Epidermal melanocyte (primary cell): ENCODE results near the gene HOXD9.

Source experiments
- DNase-seq: peaks from one replicate; pipeline ENCODE4 v3.0.0; 2011; ENCODE audit warnings: low spot score; ENCODE audit not compliant: insufficient read length

The HOXD9 gene

GRCh38 chr2:176165370-176166050 is 43.0 kb downstream of the HOXD9 start:
- DNase-seq = no peak

DNA sequence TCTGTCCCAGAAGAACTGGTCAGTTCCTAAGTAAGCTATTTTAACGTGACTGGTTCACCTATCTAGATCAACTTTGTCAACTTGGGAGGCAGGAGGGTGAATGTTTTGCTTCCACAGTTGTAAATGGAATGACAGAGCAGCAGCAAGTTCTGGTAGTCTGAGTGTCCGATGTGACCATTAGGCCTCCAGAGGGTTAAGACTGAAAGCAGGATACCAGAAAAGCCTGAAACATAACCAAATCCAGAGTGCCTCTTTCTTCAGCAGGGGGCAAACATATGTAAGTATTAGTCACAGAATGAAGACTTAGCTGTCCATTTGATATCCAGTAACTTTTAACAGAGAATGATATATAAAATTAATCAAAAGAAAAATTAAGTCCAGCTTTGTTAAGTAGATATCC is 43.8 kb downstream of the HOXD9 start:
- DNase-seq = no peak

DNA sequence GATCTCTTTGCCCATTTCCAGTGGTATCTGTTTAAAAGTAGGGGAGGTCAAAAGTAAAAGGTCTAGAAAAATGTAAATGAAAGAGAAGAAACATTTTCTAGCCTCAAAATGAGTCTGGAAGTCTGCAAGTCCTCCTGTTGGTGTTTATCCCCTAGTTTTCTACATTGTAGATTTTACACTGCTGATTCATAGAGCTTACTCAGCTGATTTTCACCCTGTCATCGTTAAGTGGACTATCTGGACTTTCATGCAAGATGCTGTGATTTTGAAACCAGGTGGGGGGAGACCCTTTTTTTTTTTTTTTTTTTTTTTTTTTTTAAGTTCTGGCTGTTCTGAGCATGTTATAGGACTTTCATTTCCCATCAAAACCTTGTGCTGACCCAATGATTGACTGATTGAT is 44.9 kb downstream of the HOXD9 start:
- no peak for DNase-seq

GRCh38 chr2:176169181-176169580 is 46.7 kb downstream of the HOXD9 start:
- no peak for DNase-seq

DNA sequence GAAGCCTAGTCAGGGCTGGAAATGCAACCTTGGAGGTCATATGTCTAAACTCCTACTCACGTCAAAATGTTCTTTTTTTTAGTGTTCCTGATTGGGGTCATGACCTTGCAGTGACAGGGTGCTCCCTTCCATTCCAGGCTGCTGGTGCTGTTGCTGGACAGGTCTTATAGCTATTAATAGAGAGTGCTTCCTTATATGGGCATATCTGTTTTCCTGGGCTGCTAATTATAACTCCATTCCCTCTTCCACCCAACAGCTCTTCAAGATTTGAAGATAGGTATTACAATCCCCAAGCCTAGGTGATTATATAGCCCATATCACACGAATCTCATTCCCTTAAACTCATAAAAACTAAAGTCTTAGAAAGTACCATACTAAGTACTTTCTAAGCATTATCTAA is 47.2 kb downstream of the HOXD9 start:
- no peak for DNase-seq

- DNase-seq = no peak
These were observed 48.2 kb downstream of the HOXD9 start for GRCh38 chr2:176170602-176171305.

DNA sequence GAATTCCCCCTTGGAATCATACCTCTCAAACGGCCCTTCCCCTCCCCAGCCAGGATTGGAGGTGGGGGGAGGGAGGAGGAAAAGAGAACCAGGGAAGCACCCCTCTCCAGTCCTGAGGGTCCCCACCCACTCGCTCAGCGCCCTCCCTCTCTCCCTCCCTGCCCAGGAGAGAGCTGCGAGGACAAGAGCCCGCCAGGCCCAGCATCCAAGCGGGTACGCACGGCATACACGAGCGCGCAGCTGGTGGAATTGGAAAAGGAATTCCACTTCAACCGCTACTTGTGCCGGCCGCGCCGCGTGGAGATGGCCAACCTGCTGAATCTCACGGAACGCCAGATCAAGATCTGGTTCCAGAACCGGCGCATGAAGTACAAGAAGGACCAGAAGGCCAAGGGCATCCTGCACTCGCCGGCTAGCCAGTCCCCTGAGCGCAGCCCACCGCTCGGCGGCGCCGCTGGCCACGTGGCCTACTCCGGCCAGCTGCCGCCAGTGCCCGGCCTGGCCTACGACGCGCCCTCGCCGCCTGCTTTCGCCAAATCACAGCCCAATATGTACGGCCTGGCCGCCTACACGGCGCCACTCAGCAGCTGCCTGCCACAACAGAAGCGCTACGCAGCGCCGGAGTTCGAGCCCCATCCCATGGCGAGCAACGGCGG is 49.0 kb downstream of the HOXD9 start:
- no peak for DNase-seq

GRCh38 chr2:176172007-176172894 is 49.7 kb downstream of the HOXD9 start:
- DNase-seq = no peak

DNA sequence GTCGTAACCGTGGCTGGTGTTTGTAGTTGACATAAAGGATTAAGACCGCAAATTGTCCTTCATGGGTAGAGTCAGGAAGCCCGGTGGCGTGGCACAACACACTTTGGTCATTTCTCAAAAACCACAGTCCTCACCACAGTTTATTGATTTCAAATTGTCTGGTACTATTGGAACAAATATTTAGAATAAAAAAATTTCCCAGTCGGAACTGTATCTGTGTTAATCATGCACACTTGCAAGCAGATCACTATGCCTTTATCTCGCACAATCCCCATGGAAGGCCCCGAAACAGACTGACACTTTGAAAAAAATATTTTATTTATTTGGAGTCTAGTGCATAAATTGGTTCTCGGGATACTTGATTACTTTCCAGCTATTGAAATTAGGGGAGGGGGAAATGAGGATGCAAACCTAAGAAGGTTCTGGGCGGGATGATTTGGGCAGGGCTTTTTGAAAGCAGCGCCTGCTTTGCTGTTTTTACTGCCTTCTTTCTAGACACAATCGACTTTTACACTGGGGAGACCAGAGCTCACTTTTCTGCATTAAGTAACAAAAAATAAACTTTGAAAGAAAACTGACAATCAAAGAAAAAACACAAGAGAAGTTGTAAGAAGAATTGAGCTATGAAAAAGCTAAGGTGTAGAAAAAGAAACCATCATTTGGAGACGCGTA is 50.5 kb downstream of the HOXD9 start:
- no peak for DNase-seq

DNA sequence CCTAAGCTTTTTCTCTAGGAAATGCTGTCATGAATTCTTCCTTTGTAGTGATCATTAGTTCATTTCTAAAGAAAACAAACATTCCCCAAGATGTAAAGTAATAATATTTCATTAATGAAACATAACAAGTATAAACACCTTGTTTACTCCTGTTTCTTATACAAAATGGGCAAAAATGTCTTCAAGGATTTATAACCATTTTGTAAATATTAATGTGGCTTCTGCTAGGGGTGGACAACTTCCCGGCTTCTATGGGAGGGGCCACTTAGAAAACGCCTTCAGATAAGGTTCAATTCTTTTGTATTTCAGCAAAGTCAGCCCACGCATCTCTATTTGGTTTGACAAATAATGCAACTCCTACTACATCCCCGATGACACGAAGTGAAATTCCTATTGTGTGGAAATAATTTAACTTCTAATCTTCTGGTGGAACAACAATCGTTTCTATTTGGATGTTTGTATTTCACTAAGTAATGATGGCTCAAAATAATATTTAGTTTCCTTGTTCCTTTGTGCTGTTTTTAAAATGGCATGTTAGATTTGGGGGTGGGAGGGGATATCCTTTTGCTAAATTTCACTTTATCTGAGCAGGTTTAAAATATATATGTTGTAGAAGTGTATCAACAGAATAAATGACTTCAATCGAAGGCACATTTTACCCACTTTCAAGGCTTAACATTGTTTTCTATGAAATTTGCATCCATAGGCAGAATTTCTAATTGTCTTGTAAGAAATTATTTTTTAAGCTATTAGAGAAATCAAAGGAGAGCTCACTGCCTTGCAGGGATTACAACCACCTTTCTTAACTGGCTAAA is 51.3 kb downstream of the HOXD9 start:
- DNase-seq = no peak

DNA sequence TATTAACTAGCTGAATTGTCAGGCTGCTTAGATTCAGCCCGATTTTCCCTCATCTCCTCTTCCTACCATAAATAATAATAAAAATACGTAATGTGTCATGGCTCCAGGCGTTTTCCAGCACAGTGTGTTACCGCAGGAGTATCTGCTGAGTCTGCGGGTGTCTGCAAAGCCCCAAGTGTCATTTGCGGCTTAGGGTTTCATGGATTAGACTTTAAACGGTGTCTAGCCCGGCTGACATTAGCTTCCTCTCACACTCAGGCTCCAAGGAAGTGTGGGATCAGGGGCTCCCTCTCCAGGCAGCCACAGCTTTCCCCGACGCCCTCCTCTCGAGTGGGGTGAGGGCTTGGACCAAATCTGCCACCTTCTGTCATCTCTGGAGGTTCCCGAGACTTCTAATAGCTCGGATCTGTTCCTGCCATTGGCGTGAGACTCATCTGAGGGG is 51.9 kb downstream of the HOXD9 start:
- DNase-seq = no peak
